HG03159 (cell line): ENCODE measurements around the gene CEP295NL.
"Not testable (repeated sequence)": the region's sequence is repeated elsewhere in the genome, so short reads cannot be mapped to it uniquely, and the experiment has no call there.

Source experiments
- ATAC-seq: cut with Tn5 transposase; IDR thresholded peaks from one replicate; pipeline ENCODE4 v1.9.1; 2021; ENCODE audit warnings: mild to moderate bottlenecking, moderate library complexity; ENCODE audit not compliant: unreplicated experiment

The CEP295NL gene

DNA sequence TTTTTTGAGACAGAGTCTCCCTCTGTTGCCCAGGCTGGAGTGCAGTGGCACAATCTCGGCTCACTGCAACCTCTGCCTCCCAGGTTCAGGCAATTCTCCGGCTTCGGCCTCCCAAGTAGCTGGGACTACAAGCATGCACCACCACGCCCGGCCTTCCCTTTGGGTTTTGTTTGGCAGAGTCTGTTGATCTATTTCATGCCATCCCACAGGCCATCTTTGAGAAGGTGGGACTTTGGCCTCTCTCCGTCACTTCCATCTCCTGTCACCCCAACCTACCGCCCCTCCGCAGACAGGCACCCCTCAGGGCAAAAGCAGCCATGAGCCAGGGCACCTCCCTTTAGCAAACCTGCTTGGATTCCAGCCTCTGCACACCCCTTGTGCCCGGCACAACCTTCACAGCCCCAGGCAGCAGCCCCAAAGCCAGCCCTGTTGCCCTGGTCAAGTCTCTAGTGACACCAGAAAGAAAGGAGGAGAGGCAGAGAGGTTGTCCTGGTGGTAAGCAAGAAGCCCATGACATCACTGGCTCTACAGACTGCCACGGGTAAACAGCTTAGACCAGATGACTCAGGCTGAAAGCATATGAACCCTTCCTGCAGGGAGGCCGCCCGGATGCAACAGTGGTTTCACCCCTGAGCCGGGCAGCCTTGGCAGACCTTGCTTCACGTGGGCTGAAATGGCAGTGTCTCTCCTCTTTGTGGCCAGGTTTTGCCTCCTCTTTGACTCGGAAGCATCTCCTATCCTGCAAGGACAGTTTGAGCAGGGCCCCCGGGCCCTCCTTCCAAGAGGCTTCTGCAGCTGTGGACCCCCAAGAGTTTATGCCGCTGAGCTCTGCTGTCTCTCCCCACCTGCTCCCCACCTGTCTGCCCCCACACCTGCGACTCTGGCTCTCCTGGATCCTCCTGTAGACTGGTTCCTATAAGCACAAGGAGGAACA, 30.3 kb upstream of the CEP295NL start:
- no peak for ATAC-seq

GRCh38 chr17:78929908-78930775, 27.1 kb upstream of the CEP295NL start:
- ATAC-seq: no peak

GRCh38 chr17:78925662-78926555, 22.9 kb upstream of the CEP295NL start:
- ATAC-seq: no peak

GRCh38 chr17:78925234-78925633, 22.2 kb upstream of the CEP295NL start, which contains the start of gene TIMP2:
Gene TIMP2 (minus strand): TSS chr17:78925387. CDS start chr17:78925088, 299 bp downstream.
- ATAC-seq: no peak

GRCh38 chr17:78924481-78925151, 21.6 kb upstream of the CEP295NL start:
- ATAC-seq: no peak

- ATAC-seq: no peak
Measured at GRCh38 chr17:78923660-78924453, 20.9 kb upstream of the CEP295NL start.

GRCh38 chr17:78922816-78923498, 20.0 kb upstream of the CEP295NL start:
- no peak for ATAC-seq

DNA sequence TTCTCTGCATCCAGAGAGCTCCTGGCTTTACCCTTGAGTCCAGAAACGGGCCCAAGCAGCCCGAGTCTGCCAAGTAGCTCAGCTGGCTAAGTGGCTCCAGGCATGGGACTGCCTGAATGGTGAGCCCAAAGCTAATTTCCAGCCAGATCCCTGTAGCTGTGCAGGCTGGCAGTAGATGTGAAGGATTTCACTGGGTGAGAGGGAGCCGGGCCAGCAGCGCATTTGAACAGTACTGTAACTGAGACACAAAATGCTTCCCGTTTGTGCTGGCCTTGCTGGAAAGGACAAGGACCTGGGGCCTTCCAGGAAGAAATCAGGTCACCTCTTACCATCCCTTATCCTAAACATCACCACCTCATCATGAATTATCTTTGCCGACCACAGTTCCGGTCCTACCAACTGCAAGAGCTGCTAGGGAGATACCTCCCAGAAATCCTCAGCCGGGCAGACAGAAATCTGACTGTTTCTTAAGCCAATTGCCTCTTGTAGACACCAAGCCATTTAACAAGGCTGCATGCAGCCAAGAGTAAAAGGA, 18.5 kb upstream of the CEP295NL start:
- no peak for ATAC-seq

GRCh38 chr17:78920528-78920927, 17.5 kb upstream of the CEP295NL start:
- ATAC-seq: no peak

DNA sequence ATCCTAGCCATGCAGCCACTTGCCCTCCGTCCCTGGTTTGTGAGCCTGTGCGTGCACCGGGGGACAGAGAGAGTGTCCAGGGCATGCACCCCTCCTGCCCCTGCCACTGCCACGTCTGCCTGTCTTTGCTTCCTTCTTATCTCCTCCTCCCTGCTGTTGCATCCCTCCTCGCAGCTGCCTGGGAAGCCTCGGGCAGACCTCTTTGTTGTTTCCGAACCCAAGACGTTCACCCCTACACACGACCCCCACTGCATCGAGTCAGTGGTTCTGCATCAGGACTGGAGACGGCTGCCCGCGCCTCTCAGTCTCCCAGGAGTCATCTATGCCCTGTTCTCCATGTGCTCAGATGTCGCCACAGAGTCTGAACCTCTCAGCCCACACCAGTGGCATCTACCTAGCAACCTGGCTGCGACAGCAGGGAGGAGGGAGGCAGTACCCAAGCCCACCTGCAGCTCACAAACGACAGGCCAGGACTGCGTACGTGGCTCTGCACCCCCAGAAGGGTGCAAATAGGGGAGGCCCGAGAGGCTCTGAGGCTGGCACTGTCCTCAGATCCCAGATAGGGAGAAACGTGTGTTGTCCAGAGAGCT, 17.0 kb upstream of the CEP295NL start:
- no peak for ATAC-seq

GRCh38 chr17:78918979-78919378, 16.0 kb upstream of the CEP295NL start:
- no peak for ATAC-seq

GRCh38 chr17:78917451-78918275, 14.7 kb upstream of the CEP295NL start:
- ATAC-seq: no peak

DNA sequence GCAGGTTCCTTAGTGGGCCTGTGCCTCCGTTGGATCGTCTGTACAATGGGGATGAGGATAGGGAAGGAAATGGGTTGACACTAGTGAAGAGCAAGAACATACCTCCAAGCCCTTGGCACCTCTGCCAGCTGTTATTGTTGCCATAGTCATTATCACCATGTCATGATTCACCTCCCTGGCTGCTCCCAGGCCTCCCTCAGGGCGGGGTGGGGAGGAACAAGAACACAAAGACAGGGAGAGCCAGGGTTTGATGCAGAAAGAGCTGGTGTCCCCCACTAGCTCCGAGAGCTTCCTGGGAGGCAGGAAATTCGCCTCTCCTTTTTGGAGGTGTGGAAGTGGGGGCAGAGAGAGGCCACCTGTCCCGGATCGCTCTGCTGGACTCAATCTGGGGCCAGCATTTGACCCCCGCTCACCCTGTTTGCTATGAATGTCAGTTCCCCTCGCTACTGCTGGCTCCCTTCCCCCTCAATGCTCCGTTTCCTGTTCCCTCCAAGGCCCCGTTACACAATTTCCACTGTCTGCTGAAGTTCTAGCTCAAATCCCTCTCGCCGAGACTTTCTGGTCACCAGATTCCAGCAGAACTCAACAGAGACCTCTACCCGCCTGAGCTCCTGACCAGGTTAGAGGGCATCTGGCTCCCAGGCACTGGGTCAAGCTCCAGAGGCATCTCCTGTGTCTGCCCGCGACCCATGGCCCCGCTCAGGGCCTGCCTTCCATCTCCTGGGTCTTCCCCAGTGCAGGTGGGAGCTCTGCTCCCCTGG, 13.1 kb upstream of the CEP295NL start:
- ATAC-seq: no peak

DNA sequence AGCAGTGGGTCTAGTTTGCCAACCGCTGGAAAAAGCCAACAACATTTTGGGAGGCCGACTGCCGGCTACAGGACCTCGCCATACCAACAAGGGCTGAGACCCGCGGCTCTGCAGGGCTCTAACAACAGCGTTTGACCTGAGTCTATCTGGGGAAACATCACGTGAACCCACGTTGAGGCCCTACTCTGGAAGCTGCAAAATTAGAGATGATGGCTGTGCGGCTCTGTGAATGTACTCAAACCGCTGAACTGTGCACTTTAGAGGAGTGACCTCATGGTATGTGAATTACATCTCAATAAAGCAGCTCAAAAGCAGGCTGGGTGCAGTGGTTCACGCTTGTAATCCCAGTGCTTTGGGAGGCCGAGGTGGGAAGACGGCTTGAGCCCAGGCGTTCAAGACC, 10.1 kb upstream of the CEP295NL start:
- ATAC-seq: no peak

DNA sequence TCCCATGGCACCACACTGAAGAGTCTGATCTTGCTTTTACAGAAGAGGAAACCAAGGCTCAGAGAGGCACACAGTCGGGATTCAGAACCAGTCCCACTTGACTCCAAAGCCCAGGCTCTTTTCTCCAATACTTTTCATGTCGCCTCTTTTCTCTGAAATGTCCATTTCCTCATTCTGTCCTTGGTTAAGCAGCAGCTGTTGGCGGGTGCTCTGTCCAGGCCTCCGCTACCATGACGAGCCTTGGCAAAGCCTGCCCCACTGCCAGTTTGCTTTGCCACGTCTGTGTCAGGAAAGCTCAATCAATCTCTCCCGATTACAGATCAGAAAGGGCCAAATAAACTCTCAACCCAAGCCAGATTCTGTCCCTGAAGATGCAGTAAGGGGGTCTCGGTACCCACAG, 9.1 kb upstream of the CEP295NL start:
- no peak for ATAC-seq

DNA sequence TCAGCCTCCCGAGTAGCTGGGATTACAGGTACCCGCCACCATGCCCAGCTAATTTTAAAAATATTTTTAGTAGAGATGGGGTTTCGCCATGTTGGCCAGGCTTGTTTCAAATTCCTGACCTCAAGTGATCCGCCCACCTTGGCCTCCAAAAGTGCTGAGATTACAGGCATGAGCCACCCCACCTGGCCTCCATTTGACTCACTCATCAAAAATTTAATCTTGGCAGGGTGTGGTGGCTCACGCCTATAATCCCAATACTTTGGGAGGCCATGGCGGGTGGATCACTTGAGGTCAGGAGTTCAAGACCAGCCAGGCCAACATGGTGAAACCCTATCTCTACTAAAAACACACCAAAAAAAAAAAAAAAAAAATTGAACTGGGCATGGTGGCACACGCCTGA, 8.5 kb upstream of the CEP295NL start:
- ATAC-seq: not testable (repeated sequence)
